Measurements from ENCODE around the gene TRAPPC2.

TRAPPC2 gene

GRCh38 chrX:13690836-13691235 lies 43.6 kb downstream of the TRAPPC2 start:
- peak overlapping the region; percentile 58 for H3K4me3 ChIP-seq (replicated peaks; ENCODE audit: low read depth, low read length)
- DNase-seq (ENCODE audit: extremely low read depth, low read depth), result no peak
- TF ChIP-seq CTCF (IDR thresholded peaks at IDR 0.05; ENCODE audit: low read depth, low read length, missing control alignments), result no peak

DNA sequence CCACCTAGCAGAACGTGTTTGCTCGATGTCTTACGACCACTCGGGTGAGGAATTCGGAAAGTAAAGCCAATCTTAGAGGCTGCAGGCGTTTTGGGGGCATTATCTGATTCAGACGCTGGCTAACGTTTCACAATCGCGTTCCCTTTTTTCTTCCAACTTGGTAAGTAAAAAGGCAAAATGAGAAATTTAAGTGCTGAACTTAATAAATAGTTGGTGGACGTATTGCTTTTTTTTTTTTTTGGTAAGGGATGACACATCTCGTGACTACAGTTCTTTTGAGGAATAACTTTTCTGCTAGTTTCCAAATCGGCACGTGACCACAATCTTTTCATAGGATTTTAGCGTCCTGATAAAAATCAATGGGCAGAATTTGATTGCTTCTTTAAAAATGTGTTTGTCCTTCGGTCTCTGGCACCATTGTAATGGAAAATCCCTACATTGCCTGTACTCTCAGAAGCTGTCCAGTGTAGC lies 44.6 kb downstream of the TRAPPC2 start:
- TF ChIP-seq CTCF (IDR thresholded peaks at IDR 0.05; ENCODE audit: low read depth, low read length, missing control alignments), result no peak
- DNase-seq (ENCODE audit: extremely low read depth, low read depth), result no peak
- peak overlapping the region; percentile 58 for H3K4me3 ChIP-seq (replicated peaks; ENCODE audit: low read depth, low read length)

- peak within 1 kb of the TSS; percentile 58 for H3K4me3 ChIP-seq (replicated peaks; ENCODE audit: low read depth, low read length)
- no peak for TF ChIP-seq CTCF (IDR thresholded peaks at IDR 0.05; ENCODE audit: low read depth, low read length, missing control alignments)
- DNase-seq (ENCODE audit: extremely low read depth, low read depth), result no peak
Measured at GRCh38 chrX:13688958-13689740, 45.3 kb downstream of the TRAPPC2 start, which contains the start of gene RAB9A. Gene RAB9A (plus strand): TSS chrX:13689128. CDS start chrX:13708747, 19,619 bp downstream.

GRCh38 chrX:13688384-13688957 lies 45.9 kb downstream of the TRAPPC2 start:
- H3K4me3 ChIP-seq (replicated peaks; ENCODE audit: low read depth, low read length), result peak overlapping the region; percentile 58
- no peak for DNase-seq (ENCODE audit: extremely low read depth, low read depth)
- no peak for TF ChIP-seq CTCF (IDR thresholded peaks at IDR 0.05; ENCODE audit: low read depth, low read length, missing control alignments)

- no peak for DNase-seq (ENCODE audit: extremely low read depth, low read depth)
- no peak overlapping the region for H3K4me3 ChIP-seq (replicated peaks; ENCODE audit: low read depth, low read length)
- TF ChIP-seq CTCF (IDR thresholded peaks at IDR 0.05; ENCODE audit: low read depth, low read length, missing control alignments), result no peak
Measured at GRCh38 chrX:13687203-13687602, 47.2 kb downstream of the TRAPPC2 start.

- no peak for TF ChIP-seq CTCF (IDR thresholded peaks at IDR 0.05; ENCODE audit: low read depth, low read length, missing control alignments)
- no peak overlapping the region for H3K4me3 ChIP-seq (replicated peaks; ENCODE audit: low read depth, low read length)
- DNase-seq (ENCODE audit: extremely low read depth, low read depth), result no peak
Measured at GRCh38 chrX:13685126-13685763, 49.2 kb downstream of the TRAPPC2 start.

Data from HFF-Myc (cell line).